PC-3 (cell line): ENCODE results near the gene MYL10. TPM values are rescaled to one million over a fixed set of nuclear protein-coding genes. Genes with fewer than 3 reads are reported as not detected.

ENCODE experiments used
- ATAC-seq: fragments of 200-7000 bp; cut with Tn5 transposase; 2 replicates; pipeline ENCODE4 v1.9.1; 2020; ENCODE audit warnings: mild to moderate bottlenecking, moderate library complexity
- BruUV-seq: library from RNA; stranded (reverse); fragments of 400-500 nt; replicated peaks from 2 replicates; lab custom pipeline; 2021; lab: Mats Ljungman, UMichigan
- CTCF ChIA-PET: fragments of 300-600 bp; sonication (Branson Sonifier 250); formaldehyde crosslinking; loops from one replicate; lab custom pipeline; 2022; ENCODE audit warnings: antibody characterized with exemption; lab: Charles Lee
- POLR2A ChIA-PET: fragments of 300-600 bp; sonication (Branson Sonifier 250); formaldehyde crosslinking; loops from one replicate; lab custom pipeline; 2022; ENCODE audit warnings: antibody characterized with exemption; ENCODE audit not compliant: unreplicated experiment; lab: Charles Lee
- DNase-seq: peaks from one replicate; pipeline ENCODE4 v3.0.0-alpha.2; 2015
- H2AFZ ChIP-seq: fragments of 300-600 bp; sonication (generic); 2 replicates; pipeline ENCODE4 v1.6.0; 2016; ENCODE audit warnings: antibody characterized with exemption, low read length
- H3F3A ChIP-seq: fragments of 300-600 bp; sonication (generic); one replicate; pipeline ENCODE4 v1.6.0; 2017; ENCODE audit warnings: antibody characterized with exemption, low read length, control low read depth, mild to moderate bottlenecking; ENCODE audit not compliant: unreplicated experiment
- H3K27ac ChIP-seq: fragments of 300-600 bp; sonication (generic); 2 replicates; pipeline ENCODE4 v1.5.1; 2016; ENCODE audit warnings: mild to moderate bottlenecking, low read length
- H3K27me3 ChIP-seq: fragments of 300-600 bp; sonication (generic); 2 replicates; pipeline ENCODE4 v1.6.1; 2016; ENCODE audit warnings: low read length, mixed read lengths
- H3K36me3 ChIP-seq: fragments of 300-600 bp; sonication (generic); 2 replicates; pipeline ENCODE4 v1.6.1; 2016; ENCODE audit warnings: low read depth, mixed run types, low read length, mixed read lengths
- H3K4me1 ChIP-seq: fragments of 300-600 bp; sonication (generic); 2 replicates; pipeline ENCODE4 v1.5.1; 2016; ENCODE audit warnings: low read length; ENCODE audit not compliant: insufficient read depth
- H3K4me2 ChIP-seq: fragments of 300-600 bp; sonication (generic); 2 replicates; pipeline ENCODE4 v1.6.0; 2016; ENCODE audit warnings: low read length
- H3K4me3 ChIP-seq: fragments of 300-600 bp; sonication (generic); 2 replicates; pipeline ENCODE4 v1.5.1; 2016; ENCODE audit warnings: mild to moderate bottlenecking, low read length, mixed read lengths
- H3K79me2 ChIP-seq: fragments of 300-600 bp; sonication (generic); 2 replicates; pipeline ENCODE4 v1.6.1; 2017; ENCODE audit warnings: low read length, mixed read lengths
- H3K9ac ChIP-seq: fragments of 300-600 bp; sonication (generic); 2 replicates; pipeline ENCODE4 v1.6.0; 2016; ENCODE audit warnings: mild to moderate bottlenecking, low read length
- H3K9me2 ChIP-seq: fragments of 300-600 bp; sonication (generic); replicated peaks from 2 replicates; pipeline ENCODE4 v1.6.1; 2016; ENCODE audit warnings: mixed run types, low read length, mixed read lengths
- H3K9me3 ChIP-seq: fragments of 300-600 bp; sonication (generic); 2 replicates; pipeline ENCODE4 v1.6.1; 2016; ENCODE audit warnings: low read length, mixed read lengths
- H4K20me1 ChIP-seq: fragments of 300-600 bp; sonication (generic); 2 replicates; pipeline ENCODE4 v1.6.1; 2016; ENCODE audit warnings: low read length, mixed read lengths
- CTCF ChIP-seq: fragments of 300-600 bp; sonication (generic); conservative IDR thresholded peaks from 2 replicates; pipeline ENCODE4 v1.5.1; 2017; ENCODE audit warnings: antibody characterized with exemption, low read depth, mild to moderate bottlenecking, low read length
- EZH2 ChIP-seq: fragments of 300-600 bp; sonication (generic); IDR thresholded peaks from one replicate; pipeline ENCODE4 v1.6.1; 2017; ENCODE audit warnings: antibody characterized with exemption, mild to moderate bottlenecking, low read length; ENCODE audit not compliant: unreplicated experiment
- EZH2phosphoT487 ChIP-seq: fragments of 300-600 bp; sonication (generic); IDR thresholded peaks from 2 replicates; pipeline ENCODE4 v1.6.1; 2018; ENCODE audit warnings: mild to moderate bottlenecking, antibody characterized with exemption, low read length, borderline replicate concordance
- intact Hi-C: fragments of 100-400 bp; cut with micrococcal nuclease; formaldehyde crosslinking; loops from 2 replicates; pipeline ENCODE4 v1.9.0; 2023
- total RNA-seq: library from RNA; depleted of rRNA; stranded (reverse); fragments of >200 nt; gene quantifications from 2 replicates; pipeline ENCODE4 v1.2.3, GENCODE V29; 2014

MYL10 gene
- total RNA-seq, 1 experiment from 2014 or later = 0.69 TPM

DNA sequence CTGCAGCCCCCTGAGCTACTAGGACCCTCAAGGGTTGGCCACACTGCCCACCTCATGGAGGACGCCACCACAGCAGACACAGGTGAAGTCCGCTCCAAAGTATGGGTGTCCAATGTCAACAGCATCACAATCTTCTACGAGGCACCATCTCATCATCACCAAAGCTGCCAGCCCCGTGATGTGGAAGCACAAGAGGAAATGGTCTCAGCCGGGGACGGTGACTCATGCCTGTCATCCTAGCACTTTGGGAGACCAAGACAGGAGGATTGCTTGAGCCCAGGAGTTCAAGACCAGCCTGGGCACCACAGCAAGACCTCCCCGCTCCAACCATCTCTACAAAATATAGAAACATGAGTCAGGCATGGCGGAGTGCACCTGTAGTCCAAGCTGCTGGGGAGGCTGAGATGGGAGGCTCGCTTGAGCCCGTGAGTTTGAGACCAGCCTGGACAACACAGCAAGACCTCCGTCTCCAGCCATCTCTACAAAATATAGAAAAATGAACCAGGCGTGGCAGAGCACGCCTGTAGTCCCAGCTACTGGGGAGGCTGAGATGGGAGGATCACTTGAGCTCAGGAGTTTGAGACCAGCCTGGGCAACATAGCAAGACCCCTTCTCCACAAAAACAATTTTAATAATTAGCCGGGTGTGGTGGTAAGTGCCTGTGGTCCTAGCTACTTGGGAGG, 48.8 kb upstream of the MYL10 start:
- ATAC-seq = no peak
- ChIA-PET POLR2A (no interaction called here), CTCF (no interaction called here)
- Histone ChIP-seq H3K9me2 (no peaks in the 10 kb centered on the region), H4K20me1 (no peaks in the 10 kb centered on the region), H3K36me3 (no peaks in the 10 kb centered on the region), H3K27me3 (no peaks in the 10 kb centered on the region), H3K27ac (no peak overlapping the region), H3K4me2 (no peak overlapping the region), H3F3A (no peaks in the 10 kb centered on the region), H3K4me1 (peaks cover 21% of the 10 kb centered on the region), H3K9ac (no peak overlapping the region), H2AFZ (no peak overlapping the region), H3K9me3 (no peaks in the 10 kb centered on the region), H3K79me2 (no peaks in the 10 kb centered on the region), H3K4me3 (no peak overlapping the region)
- intact Hi-C loops = no loop called here
- no peak for TF ChIP-seq EZH2phosphoT487
- DNase-seq = peak; percentile 38
- no TSS peak for BruUV-seq

DNA sequence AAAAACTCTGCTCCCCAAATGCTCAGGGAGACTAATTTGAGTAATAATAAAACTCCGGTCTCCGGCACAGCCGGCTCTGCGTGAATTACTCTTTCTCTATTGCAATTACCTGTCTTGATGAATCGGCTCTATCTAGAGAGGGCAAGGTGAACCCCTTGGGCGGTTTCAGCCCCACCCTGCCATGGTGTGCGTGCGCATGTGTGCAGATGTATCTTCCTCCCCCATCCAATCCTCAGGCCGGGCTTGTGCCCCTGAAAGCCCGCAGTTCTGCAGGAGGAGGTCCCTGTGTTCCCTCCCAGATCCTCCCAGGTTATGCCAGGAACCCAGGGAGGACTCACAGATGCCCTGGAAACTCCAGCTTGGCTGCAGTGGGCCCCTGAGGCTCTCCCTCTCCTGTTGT, 48.3 kb upstream of the MYL10 start:
- no peak overlapping the region for H2AFZ ChIP-seq
- no peaks in the 10 kb centered on the region for H3K9me2 ChIP-seq
- intact Hi-C loops = no loop called here
- ChIA-PET POLR2A (no interaction called here), CTCF (no interaction called here)
- H3K27me3 ChIP-seq = no peaks in the 10 kb centered on the region
- no peaks in the 10 kb centered on the region for H3F3A ChIP-seq
- H3K9me3 ChIP-seq = no peaks in the 10 kb centered on the region
- no peak for TF ChIP-seq CTCF
- no peak for TF ChIP-seq EZH2
- TF ChIP-seq EZH2phosphoT487 = no peak
- ATAC-seq (no peak), DNase-seq (no peak)
- H3K9ac ChIP-seq = no peak overlapping the region
- H4K20me1 ChIP-seq = no peaks in the 10 kb centered on the region
- no TSS peak for BruUV-seq
- H3K4me1 ChIP-seq = peaks cover 21% of the 10 kb centered on the region
- H3K27ac ChIP-seq = no peak overlapping the region
- no peaks in the 10 kb centered on the region for H3K79me2 ChIP-seq
- no peak overlapping the region for H3K4me2 ChIP-seq
- H3K36me3 ChIP-seq = no peaks in the 10 kb centered on the region
- no peak overlapping the region for H3K4me3 ChIP-seq

DNA sequence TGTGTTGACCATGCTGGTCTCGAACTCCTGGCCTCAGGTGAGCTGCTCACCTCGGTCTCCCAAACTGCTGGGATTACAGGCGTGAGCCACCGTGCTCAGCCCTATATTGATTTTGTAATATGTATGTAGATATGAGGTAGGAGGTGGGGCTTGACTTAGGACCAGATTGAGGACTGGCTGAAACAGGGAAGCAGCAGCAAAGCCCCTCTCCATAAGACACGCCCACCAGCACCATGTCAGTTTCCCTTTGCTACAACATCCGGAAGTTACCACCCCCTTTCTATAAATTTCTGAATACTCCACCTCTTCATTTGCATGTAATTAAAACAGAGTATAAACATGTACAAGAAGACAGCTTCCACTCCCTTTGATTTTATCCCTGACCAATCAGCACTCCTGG, 47.9 kb upstream of the MYL10 start:
- H3K36me3 ChIP-seq = no peaks in the 10 kb centered on the region
- H3K27ac ChIP-seq = no peak overlapping the region
- CTCF ChIA-PET = no interaction called here
- H4K20me1 ChIP-seq = no peaks in the 10 kb centered on the region
- no TSS peak for BruUV-seq
- DNase-seq (no peak), ATAC-seq (no peak)
- POLR2A ChIA-PET = no interaction called here
- H3F3A ChIP-seq = no peaks in the 10 kb centered on the region
- no peak overlapping the region for H3K4me2 ChIP-seq
- no peaks in the 10 kb centered on the region for H3K27me3 ChIP-seq
- TF ChIP-seq EZH2 (no peak), CTCF (no peak), EZH2phosphoT487 (no peak)
- intact Hi-C loops = no loop called here
- H3K79me2 ChIP-seq = no peaks in the 10 kb centered on the region
- no peaks in the 10 kb centered on the region for H3K9me2 ChIP-seq
- H3K9me3 ChIP-seq = no peaks in the 10 kb centered on the region
- no peak overlapping the region for H3K4me3 ChIP-seq
- H3K9ac ChIP-seq = no peak overlapping the region
- H3K4me1 ChIP-seq = peaks cover 21% of the 10 kb centered on the region
- no peak overlapping the region for H2AFZ ChIP-seq
